Heart right ventricle (tissue), 16 donors: ENCODE results near the gene AUTS2. TPM values are rescaled to one million over a fixed set of nuclear protein-coding genes. Genes with fewer than 3 reads are reported as not detected.

ENCODE experiments used
- ATAC-seq, 8 donors: fragments of 200-7000 bp; cut with Tn5 transposase; one replicate each; pipeline ENCODE4 v1.9.1; 2020; ENCODE audit warnings: mild to moderate bottlenecking in 8 of 8, moderate library complexity in 8 of 8, moderate number of reproducible peaks in 1 of 8
- DNase-seq, 2 donors: peaks; one replicate each; pipeline ENCODE4 v3.0.0-alpha.2; 2020
- H3K27ac ChIP-seq, 10 donors: fragments of 200-600 bp; sonication (generic) in 2 of 10; one replicate each; pipeline versions ENCODE4 v1.5.0 to v1.8.0; 2020 to 2022; ENCODE audit warnings: mild to moderate bottlenecking in 3 of 10
- H3K27me3 ChIP-seq, 7 donors: fragments of 200-600 bp; one replicate each; pipeline ENCODE4 v1.8.0; 2021 to 2022; ENCODE audit warnings: mild to moderate bottlenecking in 2 of 7
- H3K36me3 ChIP-seq, 9 donors: fragments of 200-600 bp; sonication (generic) in 1 of 9; one replicate each; pipeline versions ENCODE4 v1.5.0 to v1.8.0; 2020 to 2022; ENCODE audit warnings: mild to moderate bottlenecking in 2 of 9
- H3K4me1 ChIP-seq, 9 donors: fragments of 200-600 bp; sonication (generic) in 1 of 9; one replicate each; pipeline versions ENCODE4 v1.5.0 to v1.8.0; 2020 to 2022; ENCODE audit warnings: mild to moderate bottlenecking in 4 of 9
- H3K4me3 ChIP-seq, 10 donors: fragments of 200-600 bp; sonication (generic) in 2 of 10; one replicate each; pipeline versions ENCODE4 v1.5.0 to v1.8.0; 2020 to 2022; ENCODE audit warnings: mild to moderate bottlenecking in 7 of 10, moderate library complexity in 2 of 10
- H3K9me3 ChIP-seq, 11 donors: fragments of 200-600 bp in 10 of 11; sonication (generic) in 2 of 11; one replicate each; pipeline versions ENCODE4 v1.5.0 to v1.8.0; 2013 to 2022; ENCODE audit warnings: mild to moderate bottlenecking in 2 of 11, control low read depth in 1 of 11, moderate library complexity in 1 of 11
- WGBS, 2 donors: extraction: QIAGEN DNeasy Blood & Tissue Kit; methylation state at CpG; one replicate each; pipeline ENCODE4 v1.1.7; 2013; ENCODE audit warnings: inconsistent platforms in 1 of 2; 5-methylcytosine and 5-hydroxymethylcytosine counted together
- intact Hi-C, 10 donors: fragments of 100-400 bp; cut with DNase I; formaldehyde crosslinking; loops; one replicate each; pipeline versions ENCODE4 v1.11.1 to v1.14.2; 2022
- polyA plus RNA-seq, 2 donors: library from polyadenylated mRNA; stranded (reverse); fragments of 200-250 nt; gene quantifications; one replicate each; pipeline ENCODE4 v1.2.3, GENCODE V29; 2013
- total RNA-seq, 10 donors: library from RNA; stranded (reverse); fragmentation: NEBNext Ultra II Directional in 3 of 10; extraction: Animal tissue kit (Norgen Biotek cat#: 25700) in 3 of 10; gene quantifications; one replicate each; pipeline versions ENCODE4 v1.2.1 to v1.2.4, GENCODE V29; 2021 to 2023
- TF ChIP-seq, protein P1 (sequence below), 9 donors: fragments of 200-600 bp; sonication (generic) in 2 of 9; IDR thresholded peaks; one replicate each; pipeline versions ENCODE4 v1.5.0 to v1.8.0; 2021 to 2022; ENCODE audit warnings: antibody characterized with exemption in 9 of 9, mild to moderate bottlenecking in 5 of 9, moderate library complexity in 1 of 9
- donor health status: Arrhythmogenic right ventricular cardiomyopathy.
- donor health status: ischemic (EF 13 %, LVEDD 7.1; RV severe dilation, severe dysfunction).
- donor health status: healthy with polysubstance abuse.
- donor health status: DM: no; HTN: yes; CAD: no.
- donor health status: DM: no; HTN: no; CAD: no.
- donor health status: ischemic (EF 25% LVEDD 6.9; RV normal size, moderate dysfunction).
- donor health status: ischemic (EF 25% LVEDD 5.7; RV mildly dilated, moderate dysfunction).
- donor health status: healthy.
- donor health status: DM: yes; HTN: yes; CAD: no.
- donor health status: Ischemic cardiomyopathy.
- donor health status: ischemic (EF 35%, LVEDD 5.7; RV mildly dilated, moderate dysfunction).
- donor health status: nonischemic (EF 11% LVEDD 7.7; RV severe dilation, severe dysfunction).
- donor health status: DM: yes; HTN: yes; CAD: no.
- donor health status: PGD.
- donor health status: ischemic (EF 29% LVEDD 5.4; RV normal size, mild dysfunction).
- donor health status: nonischemic (EF 23%, LVEDD 6.1; RV moderate dilation, normal function).

The AUTS2 gene
- total and polyA plus RNA-seq, 12 donors = 1.6 to 11.2 (median 7.3) TPM

- ATAC-seq (no peak), DNase-seq (no peak)
- TF ChIP-seq, protein P1, sequence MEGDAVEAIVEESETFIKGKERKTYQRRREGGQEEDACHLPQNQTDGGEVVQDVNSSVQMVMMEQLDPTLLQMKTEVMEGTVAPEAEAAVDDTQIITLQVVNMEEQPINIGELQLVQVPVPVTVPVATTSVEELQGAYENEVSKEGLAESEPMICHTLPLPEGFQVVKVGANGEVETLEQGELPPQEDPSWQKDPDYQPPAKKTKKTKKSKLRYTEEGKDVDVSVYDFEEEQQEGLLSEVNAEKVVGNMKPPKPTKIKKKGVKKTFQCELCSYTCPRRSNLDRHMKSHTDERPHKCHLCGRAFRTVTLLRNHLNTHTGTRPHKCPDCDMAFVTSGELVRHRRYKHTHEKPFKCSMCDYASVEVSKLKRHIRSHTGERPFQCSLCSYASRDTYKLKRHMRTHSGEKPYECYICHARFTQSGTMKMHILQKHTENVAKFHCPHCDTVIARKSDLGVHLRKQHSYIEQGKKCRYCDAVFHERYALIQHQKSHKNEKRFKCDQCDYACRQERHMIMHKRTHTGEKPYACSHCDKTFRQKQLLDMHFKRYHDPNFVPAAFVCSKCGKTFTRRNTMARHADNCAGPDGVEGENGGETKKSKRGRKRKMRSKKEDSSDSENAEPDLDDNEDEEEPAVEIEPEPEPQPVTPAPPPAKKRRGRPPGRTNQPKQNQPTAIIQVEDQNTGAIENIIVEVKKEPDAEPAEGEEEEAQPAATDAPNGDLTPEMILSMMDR (IDR thresholded peaks at IDR 0.05) = no peak
- no peaks in the 10 kb centered on the region for H3K4me1 ChIP-seq
- peaks cover 0 to 100% (median 34%) of the 10 kb centered on the region in 9 donors for H3K36me3 ChIP-seq
- H3K27me3 ChIP-seq = no peaks in the 10 kb centered on the region
- H3K9me3 ChIP-seq = no peaks in the 10 kb centered on the region
- H3K4me3 ChIP-seq = no peak overlapping the region
- WGBS, 2 donors = 90 to 96% methylated on average over 6 of the region's 6 CpGs
- intact Hi-C loops = no loop called here
- H3K27ac ChIP-seq = no peak overlapping the region
Observed at GRCh38 chr7:70786076-70786475, 1187.8 kb downstream of the AUTS2 start.

DNA sequence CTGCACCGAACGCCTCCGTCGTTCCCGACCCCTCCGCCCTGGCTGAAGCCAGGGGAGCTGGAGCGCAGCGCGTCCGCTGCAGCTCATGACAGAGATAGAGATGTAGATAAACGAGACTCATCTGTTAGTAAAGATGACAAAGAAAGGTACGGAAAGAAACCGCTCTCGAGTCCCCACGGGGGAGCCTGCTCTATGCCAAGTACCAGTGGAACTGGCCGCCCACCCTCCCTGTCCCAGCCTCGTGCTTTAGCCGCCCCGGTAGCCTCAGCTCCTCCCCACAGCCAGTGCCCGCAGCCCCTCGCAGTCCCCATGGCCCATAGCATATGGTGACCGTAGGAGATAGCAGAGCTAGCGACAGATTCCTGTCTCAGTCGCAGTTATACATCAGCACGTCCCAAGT, 1189.0 kb downstream of the AUTS2 start:
- no peaks in the 10 kb centered on the region for H3K4me1 ChIP-seq
- H3K9me3 ChIP-seq = no peaks in the 10 kb centered on the region
- ATAC-seq = no peak
- 93 to 98% methylated on average over 25 of the region's 25 CpGs for WGBS, 2 donors
- H3K36me3 ChIP-seq = peaks cover 0 to 99% (median 29%) of the 10 kb centered on the region in 9 donors
- no peak overlapping the region for H3K27ac ChIP-seq
- TF ChIP-seq, protein P1 (IDR thresholded peaks at IDR 0.05) = no peak
- H3K27me3 ChIP-seq = no peaks in the 10 kb centered on the region
- no peak overlapping the region for H3K4me3 ChIP-seq
- intact Hi-C loops = no loop called here
- DNase-seq = no peak

- intact Hi-C loops = no loop called here
- no peak for ATAC-seq
- DNase-seq = no peak
- peaks cover 0 to 98% (median 29%) of the 10 kb centered on the region in 9 donors for H3K36me3 ChIP-seq
- no peak overlapping the region for H3K27ac ChIP-seq
- WGBS, 2 donors = 95 to 97% methylated on average over 8 of the region's 8 CpGs
- H3K27me3 ChIP-seq = no peaks in the 10 kb centered on the region
- TF ChIP-seq, protein P1 (IDR thresholded peaks at IDR 0.05) = no peak
- H3K4me3 ChIP-seq = no peak overlapping the region
- H3K4me1 ChIP-seq = no peaks in the 10 kb centered on the region
- no peaks in the 10 kb centered on the region for H3K9me3 ChIP-seq
Observed at GRCh38 chr7:70787771-70788170, 1189.5 kb downstream of the AUTS2 start.

DNA sequence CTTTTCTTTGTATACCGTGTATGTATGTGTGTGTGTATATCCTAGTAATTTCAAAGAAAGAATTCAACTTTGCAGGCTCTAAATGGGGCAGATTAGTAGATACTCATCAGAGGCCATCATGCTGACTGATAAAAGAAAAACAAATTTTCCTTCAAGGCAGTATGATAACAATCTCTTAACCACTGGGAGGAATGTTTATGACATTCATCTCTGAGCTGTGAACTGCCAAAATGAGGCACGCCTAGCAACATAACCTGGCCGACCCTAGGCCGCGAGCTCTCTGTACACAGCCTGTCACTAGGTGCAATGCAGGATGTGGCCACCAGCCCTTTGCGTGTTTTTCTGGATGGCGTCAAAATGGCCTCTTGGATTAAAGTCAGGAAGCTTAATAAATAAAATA, 1190.0 kb downstream of the AUTS2 start:
- H3K27me3 ChIP-seq = no peaks in the 10 kb centered on the region
- DNase-seq (no peak), ATAC-seq (no peak)
- 95 to 96% methylated on average over 7 of the region's 7 CpGs for WGBS, 2 donors
- no peaks in the 10 kb centered on the region for H3K4me1 ChIP-seq
- H3K4me3 ChIP-seq = no peak overlapping the region
- TF ChIP-seq, protein P1 (IDR thresholded peaks at IDR 0.05) = no peak
- intact Hi-C loops = no loop called here
- peaks cover 0 to 97% (median 29%) of the 10 kb centered on the region in 9 donors for H3K36me3 ChIP-seq
- no peaks in the 10 kb centered on the region for H3K9me3 ChIP-seq
- H3K27ac ChIP-seq = no peak overlapping the region
